CD14-positive monocyte (primary cell): ENCODE results near the gene MACROD2. TPM values are rescaled to one million over a fixed set of nuclear protein-coding genes. Genes with fewer than 3 reads are reported as not detected.

Experiments
- DNase-seq, 3 donors: peaks; one replicate each; pipeline ENCODE4 v3.0.0-alpha.2; 2011 to 2022
- H2AFZ ChIP-seq: 2 replicates; pipeline ENCODE4 v1.6.0; 2012; ENCODE audit warnings: mild to moderate bottlenecking, low read depth, low read length, inconsistent platforms; ENCODE audit not compliant: insufficient read depth, poor library complexity, severe bottlenecking
- H3K27ac ChIP-seq, 2 donors: 1 replicate in 1 of 2; 2 replicates in 1 of 2; pipeline ENCODE4 v1.5.1; 2012 to 2013; ENCODE audit warnings: low read length in 2 of 2, control low read depth in 1 of 2, inconsistent platforms in 1 of 2, low read depth in 1 of 2, mild to moderate bottlenecking in 1 of 2
- H3K27me3 ChIP-seq, 2 donors: one replicate each; pipeline versions ENCODE4 v1.6.0 to v1.6.1; 2011 to 2013; ENCODE audit warnings: low read length in 2 of 2; ENCODE audit not compliant: control insufficient read depth in 2 of 2, insufficient read depth in 2 of 2
- H3K36me3 ChIP-seq, 2 donors: replicated peaks in 1 of 2; 1 replicate in 1 of 2; 2 replicates in 1 of 2; pipeline versions ENCODE4 v1.5.1 to v1.6.1; 2012 to 2013; ENCODE audit warnings: low read length in 2 of 2, control low read depth in 1 of 2, inconsistent platforms in 1 of 2, mild to moderate bottlenecking in 1 of 2; ENCODE audit not compliant: insufficient read depth in 2 of 2, control insufficient read depth in 1 of 2
- H3K4me1 ChIP-seq, 2 donors: 1 replicate in 1 of 2; 2 replicates in 1 of 2; pipeline versions ENCODE4 v1.5.1 to v1.6.1; 2012 to 2013; ENCODE audit warnings: low read length in 2 of 2, control low read depth in 1 of 2, inconsistent platforms in 1 of 2, mild to moderate bottlenecking in 1 of 2, moderate library complexity in 1 of 2; ENCODE audit not compliant: insufficient read depth in 2 of 2, control insufficient read depth in 1 of 2
- H3K4me2 ChIP-seq: replicated peaks from 2 replicates; pipeline ENCODE3; 2012; ENCODE audit warnings: low read length, moderate library complexity, mild to moderate bottlenecking; ENCODE audit not compliant: poor library complexity, severe bottlenecking; ENCODE audit errors: extremely low read depth
- H3K4me3 ChIP-seq, 3 experiments: fragments of 200-600 bp in 1 of 3; sonication (generic) in 1 of 3; replicated peaks in 1 of 3; 1 replicate in 2 of 3; 2 replicates in 1 of 3; pipeline ENCODE4 v1.5.1; 2011 to 2013; ENCODE audit warnings: low read length in 3 of 3, mild to moderate bottlenecking in 3 of 3, control low read depth in 2 of 3, low read depth in 2 of 3, inconsistent platforms in 1 of 3, moderate library complexity in 1 of 3
- H3K79me2 ChIP-seq: 2 replicates; pipeline ENCODE4 v1.6.0; 2012; ENCODE audit warnings: mild to moderate bottlenecking, control low read depth, inconsistent platforms, low read length, moderate library complexity; ENCODE audit not compliant: insufficient read depth
- H3K9ac ChIP-seq: 2 replicates; pipeline ENCODE4 v1.6.0; 2017; ENCODE audit warnings: low read length, mild to moderate bottlenecking; ENCODE audit not compliant: insufficient read depth, poor library complexity, severe bottlenecking
- H3K9me3 ChIP-seq, 2 donors: replicated peaks in 1 of 2; 1 replicate in 1 of 2; 2 replicates in 1 of 2; pipeline versions ENCODE4 v1.5.1 to v1.6.1; 2012 to 2013; ENCODE audit warnings: low read length in 2 of 2, control low read depth in 1 of 2; ENCODE audit not compliant: control insufficient read depth in 1 of 2, insufficient read depth in 1 of 2
- H4K20me1 ChIP-seq: 2 replicates; pipeline ENCODE4 v1.6.0; 2012; ENCODE audit warnings: mild to moderate bottlenecking, low read length, control low read depth, moderate library complexity; ENCODE audit not compliant: insufficient read depth
- H3K27ac Mint-ChIP-seq, 7 donors: one replicate each; pipeline ENCODE4 v1.8.0; 2020; ENCODE audit warnings: mild to moderate bottlenecking in 7 of 7, mixed read lengths in 7 of 7, moderate library complexity in 6 of 7, inconsistent platforms in 2 of 7
- H3K27me3 Mint-ChIP-seq, 3 donors: one replicate each; pipeline ENCODE4 v1.8.0; 2021 to 2022; ENCODE audit warnings: low read depth in 3 of 3, mild to moderate bottlenecking in 3 of 3, mixed read lengths in 3 of 3, moderate library complexity in 3 of 3, inconsistent platforms in 1 of 3
- H3K36me3 Mint-ChIP-seq, 2 donors: one replicate each; pipeline ENCODE4 v1.8.0; 2020; ENCODE audit warnings: mixed read lengths in 2 of 2, inconsistent platforms in 1 of 2, mild to moderate bottlenecking in 1 of 2
- H3K4me1 Mint-ChIP-seq: one replicate; pipeline ENCODE4 v1.8.0; 2020; ENCODE audit warnings: mild to moderate bottlenecking, mixed read lengths
- H3K4me3 Mint-ChIP-seq, 2 donors: one replicate each; pipeline ENCODE4 v1.8.0; 2020; ENCODE audit warnings: mild to moderate bottlenecking in 2 of 2, mixed read lengths in 2 of 2, moderate library complexity in 1 of 2
- H3K9me3 Mint-ChIP-seq, 7 donors: one replicate each; pipeline ENCODE4 v1.8.0; 2020 to 2022; ENCODE audit warnings: mixed read lengths in 7 of 7, mild to moderate bottlenecking in 6 of 7, moderate library complexity in 6 of 7, inconsistent platforms in 2 of 7
- WGBS: methylation state at CpG from one replicate; pipeline ENCODE4 v1.1.5; 2013; ENCODE audit warnings: missing lambda C conversion rate; ENCODE audit not compliant: insufficient coverage; 5-methylcytosine and 5-hydroxymethylcytosine counted together
- intact Hi-C, 2 donors: fragments of 100-400 bp; cut with micrococcal nuclease; formaldehyde crosslinking; loops; one replicate each; pipeline versions ENCODE4 v1.15.0 to v1.15.1; 2023
- polyA plus RNA-seq, 3 donors: library from polyadenylated mRNA; depleted of rRNA in 1 of 3; unstranded in 2 of 3; stranded (reverse) in 1 of 3; fragments of 300-500 nt in 2 of 3; fragments of >200 nt in 1 of 3; fragmentation: Illumina TruSeq in 2 of 3; gene quantifications; 1 replicate in 2 of 3; 2 replicates in 1 of 3; pipeline ENCODE4 v1.2.3, GENCODE V29; 2012 to 2021
- TF ChIP-seq, protein P1 (sequence below): fragments of 200-600 bp; IDR thresholded peaks from one replicate; pipeline ENCODE4 v1.8.0; 2022; ENCODE audit warnings: antibody characterized with exemption, mild to moderate bottlenecking

The MACROD2 gene
- polyA plus RNA-seq, 3 donors, result 0.23 TPM; not detected in 2

GRCh38 chr20:15187612-15188011, 1192.3 kb downstream of the MACROD2 start:
- Mint-ChIP-seq H3K4me3 (no peak overlapping the region), H3K27ac (no peak overlapping the region)

DNA sequence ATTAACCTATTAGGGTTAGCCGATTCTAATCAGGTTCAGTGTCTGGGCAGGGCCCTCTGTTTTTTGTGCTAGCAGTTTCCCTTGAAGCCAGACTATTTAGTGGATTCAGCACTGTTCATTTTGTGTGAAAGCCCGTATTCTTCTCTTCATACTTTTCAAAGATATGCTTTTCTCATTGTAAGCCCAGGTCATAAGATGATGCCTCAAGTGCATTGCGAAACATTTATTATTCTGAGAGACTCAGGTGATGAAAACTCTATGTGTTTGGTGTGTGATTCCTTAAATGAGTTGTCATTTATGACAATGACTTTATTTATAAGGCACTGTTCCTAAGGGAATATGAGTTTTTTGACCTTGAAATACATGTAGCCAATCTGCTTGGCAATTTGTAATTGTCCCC, 1193.1 kb downstream of the MACROD2 start:
- Histone ChIP-seq H3K9ac (no peak overlapping the region), H3K36me3 (no peaks in the 10 kb centered on the region), H3K9me3 (no peaks in the 10 kb centered on the region), H3K27me3 (no peaks in the 10 kb centered on the region), H3K4me2 (no peak overlapping the region), H3K4me1 (no peaks in the 10 kb centered on the region), H3K4me3 (no peak overlapping the region), H3K27ac (no peak overlapping the region), H2AFZ (no peak overlapping the region), H3K79me2 (no peaks in the 10 kb centered on the region), H4K20me1 (no peaks in the 10 kb centered on the region)
- H3K4me3 Mint-ChIP-seq, result no peak overlapping the region
- intact Hi-C loops, result no loop called here
- H3K36me3 Mint-ChIP-seq, result no peaks in the 10 kb centered on the region
- H3K27me3 Mint-ChIP-seq, result peaks cover 0 to 1% (median 0%) of the 10 kb centered on the region in 3 donors
- peaks cover 0 to 7% (median 3%) of the 10 kb centered on the region in 7 donors for H3K9me3 Mint-ChIP-seq
- no peak for DNase-seq
- TF ChIP-seq, protein P1, sequence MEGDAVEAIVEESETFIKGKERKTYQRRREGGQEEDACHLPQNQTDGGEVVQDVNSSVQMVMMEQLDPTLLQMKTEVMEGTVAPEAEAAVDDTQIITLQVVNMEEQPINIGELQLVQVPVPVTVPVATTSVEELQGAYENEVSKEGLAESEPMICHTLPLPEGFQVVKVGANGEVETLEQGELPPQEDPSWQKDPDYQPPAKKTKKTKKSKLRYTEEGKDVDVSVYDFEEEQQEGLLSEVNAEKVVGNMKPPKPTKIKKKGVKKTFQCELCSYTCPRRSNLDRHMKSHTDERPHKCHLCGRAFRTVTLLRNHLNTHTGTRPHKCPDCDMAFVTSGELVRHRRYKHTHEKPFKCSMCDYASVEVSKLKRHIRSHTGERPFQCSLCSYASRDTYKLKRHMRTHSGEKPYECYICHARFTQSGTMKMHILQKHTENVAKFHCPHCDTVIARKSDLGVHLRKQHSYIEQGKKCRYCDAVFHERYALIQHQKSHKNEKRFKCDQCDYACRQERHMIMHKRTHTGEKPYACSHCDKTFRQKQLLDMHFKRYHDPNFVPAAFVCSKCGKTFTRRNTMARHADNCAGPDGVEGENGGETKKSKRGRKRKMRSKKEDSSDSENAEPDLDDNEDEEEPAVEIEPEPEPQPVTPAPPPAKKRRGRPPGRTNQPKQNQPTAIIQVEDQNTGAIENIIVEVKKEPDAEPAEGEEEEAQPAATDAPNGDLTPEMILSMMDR, result no peak
- H3K27ac Mint-ChIP-seq, result no peak overlapping the region
- WGBS, result no CpG with 5 or more reads among the region's 3 CpGs
- no peaks in the 10 kb centered on the region for H3K4me1 Mint-ChIP-seq

More at GRCh38 chr20:15187612-15188011, 1192.3 kb downstream of the MACROD2 start:
- Histone ChIP-seq H2AFZ (no peak overlapping the region), H3K27me3 (no peaks in the 10 kb centered on the region), H3K4me2 (no peak overlapping the region), H3K27ac (no peak overlapping the region), H3K4me3 (no peak overlapping the region), H3K36me3 (no peaks in the 10 kb centered on the region), H3K79me2 (no peaks in the 10 kb centered on the region), H4K20me1 (no peaks in the 10 kb centered on the region), H3K9me3 (no peaks in the 10 kb centered on the region), H3K4me1 (no peaks in the 10 kb centered on the region), H3K9ac (no peak overlapping the region)
- no peak for DNase-seq
- TF ChIP-seq, protein P1, result no peak
- intact Hi-C loops, result no loop called here
- Mint-ChIP-seq H3K4me1 (no peaks in the 10 kb centered on the region), H3K9me3 (peaks cover 0 to 7% (median 3%) of the 10 kb centered on the region in 7 donors), H3K27me3 (peaks cover 0 to 1% (median 0%) of the 10 kb centered on the region in 3 donors), H3K36me3 (no peaks in the 10 kb centered on the region)
- no CpG with 5 or more reads among the region's 1 CpG for WGBS
